Psoas muscle (tissue), 8 donors: Measurements from ENCODE around the gene LCE2C. TPM values are rescaled to one million over a fixed set of nuclear protein-coding genes. Genes with fewer than 3 reads are reported as not detected.
"Not testable (repeated sequence)": the region's sequence is repeated elsewhere in the genome, so short reads cannot be mapped to it uniquely, and the experiment has no call there.

Experiments used
- ATAC-seq, 4 donors: fragments of 200-7000 bp; cut with Tn5 transposase; one replicate each; pipeline ENCODE4 v1.9.1; 2020; ENCODE audit warnings: moderate library complexity in 3 of 4, mild to moderate bottlenecking in 2 of 4
- DNase-seq, 2 donors: peaks; one replicate each; pipeline ENCODE4 v3.0.0-alpha.2; 2020
- H3K27ac ChIP-seq: fragments of 200-600 bp; one replicate; pipeline ENCODE4 v1.8.0; 2022
- H3K27me3 ChIP-seq, 3 donors: fragments of 200-600 bp in 1 of 3; one replicate each; pipeline versions ENCODE4 v1.6.1 to v1.8.0; 2013 to 2022; ENCODE audit warnings: low read length in 2 of 3, mild to moderate bottlenecking in 2 of 3, moderate library complexity in 1 of 3; ENCODE audit not compliant: insufficient read depth in 3 of 3
- H3K36me3 ChIP-seq, 2 donors: fragments of 200-600 bp in 1 of 2; one replicate each; pipeline versions ENCODE4 v1.6.1 to v1.8.0; 2013 to 2022; ENCODE audit warnings: low read depth in 1 of 2, mild to moderate bottlenecking in 1 of 2, moderate library complexity in 1 of 2; ENCODE audit not compliant: insufficient read depth in 1 of 2
- H3K4me1 ChIP-seq: fragments of 200-600 bp; one replicate; pipeline ENCODE4 v1.8.0; 2022
- H3K4me3 ChIP-seq: fragments of 200-600 bp; one replicate; pipeline ENCODE4 v1.8.0; 2022; ENCODE audit warnings: mild to moderate bottlenecking
- H3K9me3 ChIP-seq: fragments of 200-600 bp; one replicate; pipeline ENCODE4 v1.8.0; 2022
- CTCF ChIP-seq: fragments of 200-600 bp; IDR thresholded peaks from one replicate; pipeline ENCODE4 v1.8.0; 2022; ENCODE audit warnings: antibody characterized with exemption
- WGBS, 3 donors: extraction: QIAGEN DNeasy Blood & Tissue Kit; methylation state at CpG; one replicate each; pipeline versions ENCODE4 v1.1.6 to v1.1.7; 2013; 5-methylcytosine and 5-hydroxymethylcytosine counted together
- intact Hi-C, 2 donors: fragments of 100-400 bp; cut with DNase I; formaldehyde crosslinking; loops; one replicate each; pipeline versions ENCODE4 v1.11.0 to v1.14.2; 2022
- polyA plus RNA-seq, 3 donors: library from polyadenylated mRNA; stranded (reverse); fragments of 200-250 nt; gene quantifications; one replicate each; pipeline ENCODE4 v1.2.3, GENCODE V29; 2013
- total RNA-seq, 4 donors: library from RNA; stranded (reverse); fragmentation: NEBNext Ultra II Directional in 2 of 4; extraction: Animal tissue kit (Norgen Biotek cat#: 25700) in 2 of 4; gene quantifications; one replicate each; pipeline versions ENCODE4 v1.2.1 to v1.2.4, GENCODE V29; 2021 to 2023
- donor health status: healthy with polysubstance abuse.
- donor health status: DM: no; HTN: no; CAD: no; lungs with moderate emphysema.
- donor health status: Bipolar disorder and iron deficiency.
- donor health status: healthy.
- donor health status: DM: yes; HTN: yes; CAD: no.
- donor health status: DM: no; HTN: no; CAD: no.
- donor health status: DM: no; HTN: no; CAD: no.
- donor health status: DM: yes; HTN: yes; CAD: no.

The LCE2C gene
- total and polyA plus RNA-seq, 7 donors: not detected

- intact Hi-C loops: no loop called here
- Histone ChIP-seq H3K4me1 (no peaks in the 10 kb centered on the region), H3K4me3 (no peak overlapping the region), H3K9me3 (no peaks in the 10 kb centered on the region), H3K36me3 (no peaks in the 10 kb centered on the region), H3K27ac (no peak overlapping the region), H3K27me3 (no peaks in the 10 kb centered on the region)
- no peak for TF ChIP-seq CTCF
- 27 to 37% (median 31%) methylated on average over 6 of the region's 6 CpGs for WGBS, 3 donors
- DNase-seq (no peak), ATAC-seq (no peak)
Measured at GRCh38 chr1:152679459-152679858, 4.4 kb downstream of the LCE2C start.

- H3K27me3 ChIP-seq: no peaks in the 10 kb centered on the region
- intact Hi-C loops: no loop called here
- no peak overlapping the region for H3K27ac ChIP-seq
- DNase-seq (no peak), ATAC-seq (no peak)
- TF ChIP-seq CTCF: no peak
- no peaks in the 10 kb centered on the region for H3K36me3 ChIP-seq
- 43 to 46% (median 44%) methylated on average over 2 of the region's 2 CpGs for WGBS, 3 donors
- H3K9me3 ChIP-seq: no peaks in the 10 kb centered on the region
- no peaks in the 10 kb centered on the region for H3K4me1 ChIP-seq
- no peak overlapping the region for H3K4me3 ChIP-seq
Measured at GRCh38 chr1:152681616-152682015, 6.5 kb downstream of the LCE2C start.

GRCh38 chr1:152683846-152684245 lies 8.8 kb downstream of the LCE2C start:
- ATAC-seq: no peak

GRCh38 chr1:152685823-152686222 lies 10.7 kb downstream of the LCE2C start, which contains the start of gene LCE2B:
Gene LCE2B (plus strand): TSS chr1:152686123. CDS start chr1:152686844, 721 bp downstream.
- ATAC-seq, H3K4me3 ChIP-seq, H3K4me1 ChIP-seq, H3K36me3 ChIP-seq, intact Hi-C loops, H3K9me3 ChIP-seq, DNase-seq, H3K27me3 ChIP-seq, H3K27ac ChIP-seq: not testable (repeated sequence)
- 62 to 65% (median 64%) methylated on average over 2 to 4 of the region's 4 CpGs for WGBS, 3 donors

More at GRCh38 chr1:152683846-152684245, 8.8 kb downstream of the LCE2C start:
- Histone ChIP-seq H3K4me1 (no peaks in the 10 kb centered on the region), H3K27ac (no peak overlapping the region), H3K36me3 (no peaks in the 10 kb centered on the region), H3K27me3 (no peaks in the 10 kb centered on the region), H3K4me3 (no peak overlapping the region), H3K9me3 (no peaks in the 10 kb centered on the region)
- intact Hi-C loops: no loop called here
- TF ChIP-seq CTCF: no peak
- DNase-seq: no peak

GRCh38 chr1:152697701-152698600 lies 22.9 kb downstream of the LCE2C start, which contains the start of gene LCE2A:
Gene LCE2A (plus strand): TSS chr1:152698345. CDS start chr1:152698902, 557 bp downstream.
- H3K36me3 ChIP-seq: no peaks in the 10 kb centered on the region
- no peaks in the 10 kb centered on the region for H3K9me3 ChIP-seq
- TF ChIP-seq CTCF: no peak
- no peak for ATAC-seq
- H3K4me1 ChIP-seq: no peaks in the 10 kb centered on the region
- no peak within 1 kb of the TSS for H3K27ac ChIP-seq
- WGBS, 3 donors: 41 to 44% (median 41%) methylated on average over 4 of the region's 4 CpGs
- H3K4me3 ChIP-seq: no peak within 1 kb of the TSS
- no peak for DNase-seq
- intact Hi-C loops: no loop called here
- H3K27me3 ChIP-seq: no peaks in the 10 kb centered on the region
